Measurements from ENCODE around the gene RPL29. TPM values are rescaled to one million over a fixed set of nuclear protein-coding genes. Genes with fewer than 3 reads are reported as not detected.

RPL29 gene
- total RNA-seq, 6 donors from 2014 or later = 306 to 1,159 (median 770) TPM

- H3K4me3 ChIP-seq = no peak overlapping the region
- 68 to 70% methylated on average over 6 to 10 of the region's 10 CpGs for WGBS, 2 donors
- TF ChIP-seq CTCF (IDR thresholded peaks at IDR 0.05) (no peak), EP300 (IDR thresholded peaks at IDR 0.05) (no peak), POLR2AphosphoS5 (IDR thresholded peaks at IDR 0.05) (no peak), POLR2A (IDR thresholded peaks at IDR 0.05) (no peak)
- H3K36me3 ChIP-seq = no peaks in the 10 kb centered on the region
- ATAC-seq (ENCODE audit: low FRiP score in 2 of 2) (no peak), DNase-seq (no peak)
- H3K27ac ChIP-seq = peak overlapping the region; percentile 37 to 81 (median 76)
- H3K9me3 ChIP-seq = no peaks in the 10 kb centered on the region
- peaks cover 15 to 42% (median 33%) of the 10 kb centered on the region in 4 donors for H3K4me1 ChIP-seq
- H3K27me3 ChIP-seq = no peaks in the 10 kb centered on the region
These were observed 26.0 kb upstream of the RPL29 start for GRCh38 chr3:52021489-52022268.

- WGBS, 2 donors = 95 to 96% methylated on average over 5 to 7 of the region's 7 CpGs
- TF ChIP-seq POLR2AphosphoS5 (IDR thresholded peaks at IDR 0.05) = no peak
These were observed 25.1 kb upstream of the RPL29 start for GRCh38 chr3:52020796-52021195.

GRCh38 chr3:52019352-52020080 lies 23.8 kb upstream of the RPL29 start:
- Histone ChIP-seq H3K27me3 (no peaks in the 10 kb centered on the region), H3K4me1 (peaks cover 10 to 39% (median 28%) of the 10 kb centered on the region in 4 donors), H3K27ac (peak overlapping the region in 3 of 4 donors; percentile 64 to 81 (median 75)), H3K9me3 (no peaks in the 10 kb centered on the region), H3K36me3 (no peaks in the 10 kb centered on the region), H3K4me3 (no peak overlapping the region)
- peak in 1 of 2 donors; percentile 44 for TF ChIP-seq POLR2AphosphoS5 (IDR thresholded peaks at IDR 0.05)
- TF ChIP-seq POLR2A (IDR thresholded peaks at IDR 0.05) = no peak
- DNase-seq (no peak), ATAC-seq (ENCODE audit: low FRiP score in 2 of 2) (no peak)
- 77 to 86% methylated on average over 17 of the region's 17 CpGs for WGBS, 2 donors

More at GRCh38 chr3:52020796-52021195, 25.1 kb upstream of the RPL29 start:
- Histone ChIP-seq H3K27ac (peak overlapping the region; percentile 37 to 81 (median 76)), H3K36me3 (no peaks in the 10 kb centered on the region), H3K4me3 (no peak overlapping the region), H3K9me3 (no peaks in the 10 kb centered on the region), H3K27me3 (no peaks in the 10 kb centered on the region), H3K4me1 (peaks cover 16 to 43% (median 32%) of the 10 kb centered on the region in 4 donors)
- DNase-seq (no peak), ATAC-seq (ENCODE audit: low FRiP score in 2 of 2) (no peak)

GRCh38 chr3:52018319-52019000 lies 22.8 kb upstream of the RPL29 start:
- no peaks in the 10 kb centered on the region for H3K36me3 ChIP-seq
- no peaks in the 10 kb centered on the region for H3K27me3 ChIP-seq
- WGBS, 2 donors = 91 to 92% methylated on average over 18 to 21 of the region's 21 CpGs
- TF ChIP-seq POLR2A (IDR thresholded peaks at IDR 0.05) = no peak
- no peak for TF ChIP-seq CTCF (IDR thresholded peaks at IDR 0.05)
- TF ChIP-seq POLR2AphosphoS5 (IDR thresholded peaks at IDR 0.05) = no peak
- no peak for TF ChIP-seq EP300 (IDR thresholded peaks at IDR 0.05)
- DNase-seq = no peak
- no peak for ATAC-seq (ENCODE audit: low FRiP score in 2 of 2)
- H3K4me3 ChIP-seq = no peak overlapping the region
- peak overlapping the region in 3 of 4 donors; percentile 42 to 75 (median 64) for H3K27ac ChIP-seq
- H3K4me1 ChIP-seq = peaks cover 10 to 43% (median 27%) of the 10 kb centered on the region in 4 donors
- no peaks in the 10 kb centered on the region for H3K9me3 ChIP-seq

GRCh38 chr3:52017586-52017985 lies 21.9 kb upstream of the RPL29 start:
- 78 to 82% methylated on average over 5 to 11 of the region's 11 CpGs for WGBS, 2 donors
- no peak overlapping the region for H3K4me3 ChIP-seq
- no peaks in the 10 kb centered on the region for H3K27me3 ChIP-seq
- H3K27ac ChIP-seq = peak overlapping the region in 2 of 4 donors; percentile 44 to 59
- H3K9me3 ChIP-seq = no peaks in the 10 kb centered on the region
- H3K36me3 ChIP-seq = no peaks in the 10 kb centered on the region
- TF ChIP-seq CTCF (IDR thresholded peaks at IDR 0.05) (no peak), POLR2AphosphoS5 (IDR thresholded peaks at IDR 0.05) (no peak), POLR2A (IDR thresholded peaks at IDR 0.05) (no peak), EP300 (IDR thresholded peaks at IDR 0.05) (no peak)
- ATAC-seq (ENCODE audit: low FRiP score in 2 of 2) = no peak
- DNase-seq = no peak
- peaks cover 8 to 42% (median 23%) of the 10 kb centered on the region in 4 donors for H3K4me1 ChIP-seq

All from upper lobe of left lung (tissue), 6 donors.